ENCODE measurements around the gene BRMS1L. TPM values are rescaled to one million over a fixed set of nuclear protein-coding genes. Genes with fewer than 3 reads are reported as not detected.

Gene BRMS1L
- total and polyA plus RNA-seq, 9 of the 15 experiments (the other 6 are each of a cell fraction or from before 2014, with no cell fraction given), result 1.2 to 4.7 (median 3.3) TPM

DNA sequence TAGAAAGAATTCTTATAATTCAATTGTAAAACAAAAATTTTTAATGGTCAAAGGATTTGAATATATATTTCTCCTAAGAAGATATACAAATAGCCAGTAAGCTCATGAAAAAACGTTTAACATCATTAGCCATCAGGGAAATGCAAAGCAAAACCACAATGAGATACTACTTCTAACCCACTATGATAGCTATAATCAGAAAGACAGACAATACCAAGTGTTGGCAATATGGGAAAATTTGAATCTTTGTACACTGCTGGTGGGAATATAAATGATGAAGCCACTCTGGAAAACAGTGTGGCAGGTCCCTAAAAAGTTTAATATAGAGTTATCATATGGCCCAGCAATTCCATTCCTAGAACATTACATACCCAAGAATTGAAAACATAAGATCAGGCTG is 42.4 kb upstream of the BRMS1L start:
- Histone ChIP-seq H3K4me3 (no peak overlapping the region), H3K27me3 (ENCODE audit: control insufficient read depth in 2 of 2, insufficient read depth in 2 of 2, low read length in 2 of 2) (no peaks in the 10 kb centered on the region), H2AFZ (ENCODE audit: low read depth, low read length) (no peak overlapping the region), H3K9me1 (ENCODE audit: control insufficient read depth, insufficient read depth, low read length) (no peaks in the 10 kb centered on the region), H3K9me3 (replicated peaks; ENCODE audit: control insufficient read depth, insufficient read depth, low read depth, low read length) (no peaks in the 10 kb centered on the region), H3K79me2 (ENCODE audit: control insufficient read depth, insufficient read depth, low read length) (no peaks in the 10 kb centered on the region), H3K27ac (ENCODE audit: extremely low read depth, low read depth, low read length) (no peak overlapping the region), H3K9ac (ENCODE audit: insufficient read depth in 1 of 2, low read depth in 2 of 2, low read length in 2 of 2) (no peak overlapping the region), H3K4me2 (ENCODE audit: insufficient read depth, low read length) (no peak overlapping the region), H3K36me3 (ENCODE audit: control insufficient read depth, insufficient read depth, low read length) (no peaks in the 10 kb centered on the region), H4K20me1 (replicated peaks; ENCODE audit: control insufficient read depth, insufficient read depth, low read length) (no peaks in the 10 kb centered on the region), H3K4me1 (replicated peaks in 1 of 2; ENCODE audit: control insufficient read depth in 2 of 2, insufficient read depth in 2 of 2, low read length in 2 of 2) (no peaks in the 10 kb centered on the region)
- no TSS peak for BruUV-seq (replicated peaks)
- intact Hi-C loops (cut with micrococcal nuclease) (no loop called here), in situ Hi-C loops (cut with MboI) (no loop called here)
- no peak for ATAC-seq
- no peak for FAIRE-seq
- POLR2A ChIA-PET, result interaction anchor here (0.6 kb wide), 1 partner anchor 25 kb away, joined by 3 read pairs; the partner anchor contains the start of gene RALGAPA1
- CTCF ChIA-PET (ENCODE audit: low intra/inter-chr PET ratio), result no interaction called here
- no peak for DNase-seq (ENCODE audit: extremely low read depth in 1 of 4, low spot score in 3 of 4)
- TF ChIP-seq IFI16 (CRISPR knock-in tag; IDR thresholded peaks at IDR 0.05) (no peak), SRF (CRISPR knock-in tag; IDR thresholded peaks at IDR 0.05) (no peak), MYNN (IDR thresholded peaks at IDR 0.05) (no peak), MYNN (CRISPR knock-in tag; IDR thresholded peaks at IDR 0.05) (no peak), DACH1 (IDR thresholded peaks at IDR 0.05; ENCODE audit: partially characterized antibody) (no peak), SREBF2 (CRISPR knock-in tag; IDR thresholded peaks at IDR 0.05) (no peak)
- TF ChIP-seq, protein P1, sequence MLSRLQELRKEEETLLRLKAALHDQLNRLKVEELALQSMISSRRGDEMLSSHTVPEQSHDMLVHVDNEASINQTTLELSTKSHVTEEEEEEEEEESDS (CRISPR knock-in tag; IDR thresholded peaks at IDR 0.05), result no peak
- TF ChIP-seq, protein P2, sequence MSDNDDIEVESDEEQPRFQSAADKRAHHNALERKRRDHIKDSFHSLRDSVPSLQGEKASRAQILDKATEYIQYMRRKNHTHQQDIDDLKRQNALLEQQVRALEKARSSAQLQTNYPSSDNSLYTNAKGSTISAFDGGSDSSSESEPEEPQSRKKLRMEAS (CRISPR knock-in tag; IDR thresholded peaks at IDR 0.05), result no peak
- TF ChIP-seq, protein P3, sequence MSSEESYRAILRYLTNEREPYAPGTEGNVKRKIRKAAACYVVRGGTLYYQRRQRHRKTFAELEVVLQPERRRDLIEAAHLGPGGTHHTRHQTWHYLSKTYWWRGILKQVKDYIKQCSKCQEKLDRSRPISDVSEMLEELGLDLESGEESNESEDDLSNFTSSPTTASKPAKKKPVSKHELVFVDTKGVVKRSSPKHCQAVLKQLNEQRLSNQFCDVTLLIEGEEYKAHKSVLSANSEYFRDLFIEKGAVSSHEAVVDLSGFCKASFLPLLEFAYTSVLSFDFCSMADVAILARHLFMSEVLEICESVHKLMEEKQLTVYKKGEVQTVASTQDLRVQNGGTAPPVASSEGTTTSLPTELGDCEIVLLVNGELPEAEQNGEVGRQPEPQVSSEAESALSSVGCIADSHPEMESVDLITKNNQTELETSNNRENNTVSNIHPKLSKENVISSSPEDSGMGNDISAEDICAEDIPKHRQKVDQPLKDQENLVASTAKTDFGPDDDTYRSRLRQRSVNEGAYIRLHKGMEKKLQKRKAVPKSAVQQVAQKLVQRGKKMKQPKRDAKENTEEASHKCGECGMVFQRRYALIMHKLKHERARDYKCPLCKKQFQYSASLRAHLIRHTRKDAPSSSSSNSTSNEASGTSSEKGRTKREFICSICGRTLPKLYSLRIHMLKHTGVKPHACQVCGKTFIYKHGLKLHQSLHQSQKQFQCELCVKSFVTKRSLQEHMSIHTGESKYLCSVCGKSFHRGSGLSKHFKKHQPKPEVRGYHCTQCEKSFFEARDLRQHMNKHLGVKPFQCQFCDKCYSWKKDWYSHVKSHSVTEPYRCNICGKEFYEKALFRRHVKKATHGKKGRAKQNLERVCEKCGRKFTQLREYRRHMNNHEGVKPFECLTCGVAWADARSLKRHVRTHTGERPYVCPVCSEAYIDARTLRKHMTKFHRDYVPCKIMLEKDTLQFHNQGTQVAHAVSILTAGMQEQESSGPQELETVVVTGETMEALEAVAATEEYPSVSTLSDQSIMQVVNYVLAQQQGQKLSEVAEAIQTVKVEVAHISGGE (CRISPR knock-in tag; IDR thresholded peaks at IDR 0.05), result no peak
- 0% methylated on average over 1 of the region's 1 CpG for WGBS (ENCODE audit: insufficient coverage, low coverage, missing lambda C conversion rate)

Data from K562 (cell line).